ENCODE results near the gene GGTLC2.

GGTLC2 gene

DNA sequence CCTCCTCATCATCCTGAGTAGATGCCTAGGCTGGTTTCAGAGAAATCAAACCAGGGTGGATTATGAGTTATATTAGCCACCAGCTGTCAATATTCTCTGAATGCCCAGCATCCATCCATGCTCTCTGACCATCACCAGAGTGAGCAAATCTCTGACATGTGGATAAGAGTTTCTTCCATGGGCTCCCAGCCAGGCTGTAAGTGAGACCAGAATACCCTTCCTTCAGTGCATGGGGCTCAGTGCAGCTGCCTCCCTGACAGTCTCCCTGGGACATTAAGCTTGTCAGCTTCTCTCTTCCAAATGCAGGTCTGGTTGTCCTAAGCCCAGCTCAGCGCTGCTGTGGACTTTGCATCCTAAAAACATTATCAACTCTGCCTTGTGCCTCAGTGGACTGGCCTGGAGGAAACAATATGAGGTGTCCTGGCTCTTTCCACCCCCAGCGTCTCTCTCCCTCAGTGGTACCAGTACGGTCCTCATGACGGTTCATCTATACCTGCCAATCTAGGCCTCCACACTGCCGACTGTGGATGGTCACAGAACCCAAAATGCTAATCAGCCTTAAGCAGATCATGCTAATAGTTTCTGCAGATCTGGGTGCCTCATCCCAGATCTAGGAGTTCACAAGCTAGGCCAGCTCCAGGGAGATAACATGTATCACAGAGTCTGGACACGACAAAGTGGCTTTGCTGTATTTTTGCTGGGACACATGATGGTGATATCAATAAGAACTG, 43.7 kb upstream of the GGTLC2 start:
- Histone ChIP-seq H3K36me3 (ENCODE audit: insufficient read depth, low read length) (no peaks in the 10 kb centered on the region), H3K9ac (ENCODE audit: low read depth, low read length) (no peak overlapping the region), H3K9me3 (ENCODE audit: insufficient read depth, low read length, severe bottlenecking) (no peaks in the 10 kb centered on the region), H3K4me1 (ENCODE audit: insufficient read depth, low read length) (peaks cover 13% of the 10 kb centered on the region), H4K20me1 (ENCODE audit: insufficient read depth, low read length) (no peaks in the 10 kb centered on the region), H3K4me2 (ENCODE audit: insufficient read depth, low read length) (no peak overlapping the region), H3K27ac (ENCODE audit: low read length) (no peak overlapping the region), H3K4me3 (ENCODE audit: low read depth in 1 of 2, low read length in 2 of 2) (no peak overlapping the region), H2AFZ (ENCODE audit: low read depth, low read length) (no peak overlapping the region), H3K27me3 (ENCODE audit: insufficient read depth, low read length, poor library complexity) (no peaks in the 10 kb centered on the region), H3K79me2 (ENCODE audit: insufficient read depth, low read length) (no peaks in the 10 kb centered on the region)
- ATAC-seq (ENCODE audit: insufficient read depth, low read depth): no peak
- TF ChIP-seq, protein P1, sequence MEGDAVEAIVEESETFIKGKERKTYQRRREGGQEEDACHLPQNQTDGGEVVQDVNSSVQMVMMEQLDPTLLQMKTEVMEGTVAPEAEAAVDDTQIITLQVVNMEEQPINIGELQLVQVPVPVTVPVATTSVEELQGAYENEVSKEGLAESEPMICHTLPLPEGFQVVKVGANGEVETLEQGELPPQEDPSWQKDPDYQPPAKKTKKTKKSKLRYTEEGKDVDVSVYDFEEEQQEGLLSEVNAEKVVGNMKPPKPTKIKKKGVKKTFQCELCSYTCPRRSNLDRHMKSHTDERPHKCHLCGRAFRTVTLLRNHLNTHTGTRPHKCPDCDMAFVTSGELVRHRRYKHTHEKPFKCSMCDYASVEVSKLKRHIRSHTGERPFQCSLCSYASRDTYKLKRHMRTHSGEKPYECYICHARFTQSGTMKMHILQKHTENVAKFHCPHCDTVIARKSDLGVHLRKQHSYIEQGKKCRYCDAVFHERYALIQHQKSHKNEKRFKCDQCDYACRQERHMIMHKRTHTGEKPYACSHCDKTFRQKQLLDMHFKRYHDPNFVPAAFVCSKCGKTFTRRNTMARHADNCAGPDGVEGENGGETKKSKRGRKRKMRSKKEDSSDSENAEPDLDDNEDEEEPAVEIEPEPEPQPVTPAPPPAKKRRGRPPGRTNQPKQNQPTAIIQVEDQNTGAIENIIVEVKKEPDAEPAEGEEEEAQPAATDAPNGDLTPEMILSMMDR (IDR thresholded peaks at IDR 0.05; ENCODE audit: borderline replicate concordance, extremely low read depth, low read length, poor library complexity, severe bottlenecking): no peak
- TF ChIP-seq EZH2 (IDR thresholded peaks at IDR 0.05; ENCODE audit: borderline replicate concordance, low read depth, low read length, severe bottlenecking): no peak
- no peak for DNase-seq

DNA sequence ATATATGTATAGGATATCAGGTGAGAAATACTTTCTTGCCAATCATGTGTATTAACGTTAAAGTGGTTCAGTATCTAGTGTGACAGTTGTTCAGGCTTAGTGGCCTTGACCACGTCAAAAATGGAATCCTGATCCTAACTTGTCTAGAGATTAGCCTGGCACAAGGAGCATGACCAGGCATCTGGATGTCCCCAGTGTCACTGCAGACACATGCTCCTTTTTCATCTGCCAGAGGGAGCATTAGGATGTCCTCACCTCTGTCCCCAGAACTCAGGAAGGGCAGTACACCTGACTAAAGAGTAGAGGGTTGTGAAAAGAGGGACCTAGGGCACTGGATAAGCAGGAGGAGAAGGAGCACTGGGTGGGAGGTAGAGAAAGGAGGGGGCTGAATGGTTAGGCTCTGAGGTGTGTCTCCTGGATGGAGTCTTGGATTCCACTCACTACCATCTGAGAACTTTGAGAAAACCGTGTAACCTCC, 40.9 kb upstream of the GGTLC2 start:
- Histone ChIP-seq H3K4me3 (ENCODE audit: low read depth in 1 of 2, low read length in 2 of 2) (no peak overlapping the region), H4K20me1 (ENCODE audit: insufficient read depth, low read length) (no peaks in the 10 kb centered on the region), H3K9ac (ENCODE audit: low read depth, low read length) (no peak overlapping the region), H3K9me3 (ENCODE audit: insufficient read depth, low read length, severe bottlenecking) (no peaks in the 10 kb centered on the region), H3K27ac (ENCODE audit: low read length) (no peak overlapping the region), H3K4me2 (ENCODE audit: insufficient read depth, low read length) (no peak overlapping the region), H2AFZ (ENCODE audit: low read depth, low read length) (no peak overlapping the region), H3K4me1 (ENCODE audit: insufficient read depth, low read length) (peaks cover 13% of the 10 kb centered on the region), H3K79me2 (ENCODE audit: insufficient read depth, low read length) (no peaks in the 10 kb centered on the region), H3K27me3 (ENCODE audit: insufficient read depth, low read length, poor library complexity) (no peaks in the 10 kb centered on the region), H3K36me3 (ENCODE audit: insufficient read depth, low read length) (no peaks in the 10 kb centered on the region)
- DNase-seq (no peak), ATAC-seq (ENCODE audit: insufficient read depth, low read depth) (no peak)
- TF ChIP-seq EZH2 (IDR thresholded peaks at IDR 0.05; ENCODE audit: borderline replicate concordance, low read depth, low read length, severe bottlenecking): no peak
- TF ChIP-seq, protein P1 (IDR thresholded peaks at IDR 0.05; ENCODE audit: borderline replicate concordance, extremely low read depth, low read length, poor library complexity, severe bottlenecking): no peak

DNA sequence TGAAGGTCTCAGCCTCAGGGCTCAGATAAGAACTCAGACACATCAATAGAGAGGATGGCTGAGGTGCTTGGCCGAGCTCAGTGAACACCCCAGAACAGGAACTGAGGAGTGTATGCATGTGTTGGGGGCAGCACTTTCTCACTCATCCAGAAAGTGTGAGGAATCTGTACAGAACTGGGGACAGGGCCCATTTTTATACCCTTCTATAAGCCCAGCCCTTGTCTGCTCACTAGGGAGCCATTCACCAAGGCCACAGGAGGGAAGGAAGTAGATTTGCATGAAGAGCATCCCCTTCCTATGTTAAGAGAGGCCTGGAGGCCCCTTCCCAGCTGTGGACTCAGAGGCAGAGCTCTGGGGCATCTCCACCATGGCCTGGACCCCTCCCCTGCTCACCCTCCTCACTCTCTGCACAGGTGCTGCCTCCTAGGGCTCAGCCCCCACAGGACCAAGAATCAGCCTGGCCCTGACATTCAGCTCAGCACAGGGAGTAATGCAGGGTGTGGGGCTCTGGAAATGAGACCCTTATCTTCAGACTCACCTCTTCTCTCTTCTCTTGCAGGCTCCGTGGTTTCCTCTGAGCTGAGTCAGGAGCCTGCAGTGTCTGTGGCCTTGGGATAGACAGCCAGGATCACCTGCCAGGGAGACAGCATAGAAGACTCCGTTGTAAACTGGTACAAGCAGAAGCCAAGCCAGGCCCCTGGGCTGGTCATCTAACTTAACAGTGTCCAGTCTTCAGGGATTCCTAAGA, 39.9 kb upstream of the GGTLC2 start:
- no peak for ATAC-seq (ENCODE audit: insufficient read depth, low read depth)

More for the DNA sequence above, 39.9 kb upstream of the GGTLC2 start:
- Histone ChIP-seq H4K20me1 (ENCODE audit: insufficient read depth, low read length) (no peaks in the 10 kb centered on the region), H3K27ac (ENCODE audit: low read length) (no peak overlapping the region), H3K4me1 (ENCODE audit: insufficient read depth, low read length) (peaks cover 6% of the 10 kb centered on the region), H3K9ac (ENCODE audit: low read depth, low read length) (no peak overlapping the region), H3K4me2 (ENCODE audit: insufficient read depth, low read length) (no peak overlapping the region), H3K4me3 (ENCODE audit: low read depth in 1 of 2, low read length in 2 of 2) (no peak overlapping the region), H3K27me3 (ENCODE audit: insufficient read depth, low read length, poor library complexity) (no peaks in the 10 kb centered on the region), H3K36me3 (ENCODE audit: insufficient read depth, low read length) (no peaks in the 10 kb centered on the region), H2AFZ (ENCODE audit: low read depth, low read length) (no peak overlapping the region), H3K9me3 (ENCODE audit: insufficient read depth, low read length, severe bottlenecking) (no peaks in the 10 kb centered on the region), H3K79me2 (ENCODE audit: insufficient read depth, low read length) (no peaks in the 10 kb centered on the region)
- TF ChIP-seq, protein P1 (IDR thresholded peaks at IDR 0.05; ENCODE audit: borderline replicate concordance, extremely low read depth, low read length, poor library complexity, severe bottlenecking): no peak
- no peak for TF ChIP-seq EZH2 (IDR thresholded peaks at IDR 0.05; ENCODE audit: borderline replicate concordance, low read depth, low read length, severe bottlenecking)
- no peak for DNase-seq

Measured in DND-41 (cell line).